Right ventricle myocardium inferior (tissue), 1 donor: Measurements from ENCODE around the gene DUSP5. TPM values are rescaled to one million over a fixed set of nuclear protein-coding genes. Genes with fewer than 3 reads are reported as not detected.

Experiments
- ATAC-seq: fragments of 200-7000 bp; cut with Tn5 transposase; one replicate; pipeline ENCODE4 v1.9.1; 2020; ENCODE audit warnings: mild to moderate bottlenecking, moderate library complexity
- DNase-seq: peaks from one replicate; pipeline ENCODE4 v3.0.0; 2021; ENCODE audit errors: missing footprints
- intact Hi-C: fragments of 100-400 bp; cut with DNase I; formaldehyde crosslinking; loops from one replicate; pipeline ENCODE4 v1.11.0; 2022
- total RNA-seq: library from RNA; stranded (reverse); fragmentation: NEBNext Ultra II Directional; extraction: Animal tissue kit (Norgen Biotek cat#: 25700); gene quantifications from one replicate; pipeline ENCODE4 v1.2.1, GENCODE V29; 2021
- donor health status: DM: no; HTN: yes; CAD: no; lungs with severe emphysema.

The DUSP5 gene
- total RNA-seq, 1 donor from 2014 or later, result 6.2 TPM

DNA sequence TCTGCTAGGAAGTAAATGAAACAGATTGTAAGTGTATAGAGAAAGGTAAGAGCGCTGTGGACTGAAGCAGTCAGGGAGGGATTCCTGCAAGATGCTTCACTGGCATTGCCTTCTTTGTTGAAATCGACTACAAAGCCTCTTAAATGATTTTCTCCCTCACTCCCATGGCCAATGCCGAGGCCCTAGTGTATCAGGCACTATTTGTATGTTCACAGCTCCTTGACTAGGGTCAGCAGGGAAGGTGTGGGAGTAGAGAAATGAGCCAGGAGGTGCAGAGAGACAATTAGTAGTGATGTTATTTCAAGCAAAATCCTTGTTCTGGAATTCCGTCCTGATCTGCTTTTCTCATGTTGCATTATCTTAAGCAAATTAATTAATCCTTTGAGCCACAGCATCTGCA lies 22.9 kb upstream of the DUSP5 start:
- ATAC-seq (no peak), DNase-seq (no peak)
- intact Hi-C loops, result no loop called here

DNA sequence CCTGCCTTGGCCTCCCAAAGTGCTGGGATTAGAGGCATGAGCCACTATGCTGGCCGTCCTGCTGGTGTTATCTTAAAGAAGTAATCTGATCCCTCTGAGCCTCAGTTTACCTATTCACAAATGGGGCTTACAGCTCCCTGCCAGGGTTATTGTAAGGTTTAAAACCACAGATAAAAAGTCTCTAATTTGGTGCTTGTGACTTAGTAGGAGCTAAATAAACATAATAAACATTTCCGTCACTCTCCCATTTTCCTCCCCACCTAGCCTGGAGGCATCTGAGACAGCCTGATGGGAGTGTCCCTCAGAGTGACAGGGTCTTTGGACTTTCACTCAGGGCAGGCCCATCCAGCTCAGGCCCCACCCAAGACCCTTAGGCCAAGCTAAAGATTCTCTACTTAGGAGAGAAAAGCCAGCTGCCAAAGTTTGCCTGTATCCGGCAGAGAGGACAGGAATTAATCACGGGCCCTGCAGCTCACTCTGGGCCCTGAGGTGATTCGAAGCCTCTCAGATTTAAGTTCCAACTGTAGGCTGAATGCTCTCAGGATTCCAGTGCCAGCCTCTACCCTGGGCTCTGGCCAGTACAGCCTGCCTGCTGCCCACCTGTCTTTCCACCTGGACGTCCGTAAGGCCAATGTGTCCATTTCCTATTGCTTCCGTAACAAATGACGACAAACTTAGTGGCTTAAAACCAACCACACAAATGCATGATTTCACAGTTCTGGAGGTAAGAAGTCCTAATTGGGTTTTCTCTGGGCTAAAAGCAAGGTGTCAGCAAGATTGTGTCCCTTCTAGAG lies 21.8 kb upstream of the DUSP5 start:
- DNase-seq (no peak), ATAC-seq (no peak)
- intact Hi-C loops, result no loop called here

- intact Hi-C loops, result no loop called here
- ATAC-seq, result no peak
- no peak for DNase-seq
These were observed 18.0 kb upstream of the DUSP5 start for GRCh38 chr10:110479710-110480109.

DNA sequence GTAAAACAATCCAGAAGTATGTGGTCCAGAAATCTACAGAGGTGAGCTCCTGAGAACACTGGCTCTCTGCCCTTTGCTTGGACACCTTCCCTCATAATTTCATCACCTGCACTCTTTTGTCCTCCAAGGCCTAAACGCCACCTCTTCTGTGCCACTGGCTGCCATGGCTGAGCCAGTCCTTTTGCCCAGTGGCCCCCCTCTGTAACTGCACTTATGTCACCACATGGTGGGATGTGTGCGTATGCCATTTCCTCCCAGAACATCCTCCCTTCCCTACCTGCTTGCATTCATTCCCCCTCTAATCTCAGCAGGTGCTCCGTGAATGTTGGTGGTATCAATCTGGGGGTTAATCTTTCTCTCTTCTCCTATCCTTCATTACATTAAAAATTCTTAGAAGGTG lies 17.3 kb upstream of the DUSP5 start:
- intact Hi-C loops, result no loop called here
- no peak for DNase-seq
- ATAC-seq, result no peak

DNA sequence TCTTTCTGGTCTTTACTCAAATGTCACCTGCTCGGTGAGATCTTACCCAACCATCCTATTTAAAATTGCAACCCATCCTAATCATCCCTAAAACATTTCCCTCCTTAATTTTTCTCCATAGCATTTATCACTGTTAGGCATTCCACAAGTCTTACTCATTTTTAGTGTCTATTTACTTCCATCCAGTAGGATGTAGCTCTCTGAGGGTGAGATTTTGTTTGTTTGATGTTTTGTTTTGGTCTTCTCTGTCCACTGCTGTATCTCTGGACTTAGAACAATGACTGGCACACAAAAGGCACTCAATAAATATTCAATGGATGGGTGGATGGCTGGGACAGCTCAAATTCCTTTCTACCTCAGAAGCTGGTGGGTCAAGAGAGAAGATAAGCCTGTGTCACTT lies 15.8 kb upstream of the DUSP5 start:
- ATAC-seq, result no peak

DNA sequence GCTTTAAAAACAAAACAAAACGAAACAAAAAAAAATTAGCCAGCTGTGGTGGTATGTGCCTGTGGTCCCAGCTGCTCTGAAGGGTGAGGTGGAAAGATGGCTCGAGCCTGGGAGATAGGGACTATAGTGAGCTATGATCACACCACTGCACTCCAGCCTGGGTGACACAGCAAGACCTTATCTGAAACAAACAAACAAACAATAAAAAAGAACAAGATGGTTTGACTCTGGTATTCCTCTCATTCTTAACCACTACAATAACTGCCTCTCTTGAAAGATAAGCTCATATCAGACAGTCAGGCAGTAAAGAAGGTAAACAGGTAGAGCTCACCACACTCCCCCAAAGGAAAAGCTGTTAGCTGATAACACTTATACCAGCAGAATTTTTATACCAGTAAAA lies 14.1 kb upstream of the DUSP5 start:
- intact Hi-C loops, result no loop called here
- ATAC-seq, result no peak

More for the DNA sequence above, 15.8 kb upstream of the DUSP5 start:
- no peak for DNase-seq
- intact Hi-C loops, result no loop called here

DNA sequence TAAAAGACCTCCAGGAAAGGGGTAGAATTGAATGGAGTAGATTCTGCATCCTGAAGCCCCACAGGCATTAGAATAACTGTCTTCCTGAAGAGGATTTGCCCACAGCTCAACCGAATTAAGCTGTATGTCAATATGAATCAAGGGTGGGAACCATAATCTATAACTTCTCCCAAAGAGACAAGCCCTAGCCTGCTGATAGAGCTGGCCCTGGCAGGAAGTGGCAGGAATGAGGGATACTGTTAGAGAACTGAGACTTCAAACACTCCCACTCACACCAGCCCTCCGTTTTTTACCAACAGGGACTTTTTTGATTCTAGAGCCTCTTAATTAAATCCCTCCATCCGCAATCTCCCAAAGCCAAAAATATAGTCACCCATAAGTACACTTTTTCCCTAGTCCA lies 12.2 kb upstream of the DUSP5 start:
- intact Hi-C loops, result no loop called here
- ATAC-seq, result no peak
- DNase-seq, result no peak

More for the DNA sequence above, 14.1 kb upstream of the DUSP5 start:
- no peak for DNase-seq

DNA sequence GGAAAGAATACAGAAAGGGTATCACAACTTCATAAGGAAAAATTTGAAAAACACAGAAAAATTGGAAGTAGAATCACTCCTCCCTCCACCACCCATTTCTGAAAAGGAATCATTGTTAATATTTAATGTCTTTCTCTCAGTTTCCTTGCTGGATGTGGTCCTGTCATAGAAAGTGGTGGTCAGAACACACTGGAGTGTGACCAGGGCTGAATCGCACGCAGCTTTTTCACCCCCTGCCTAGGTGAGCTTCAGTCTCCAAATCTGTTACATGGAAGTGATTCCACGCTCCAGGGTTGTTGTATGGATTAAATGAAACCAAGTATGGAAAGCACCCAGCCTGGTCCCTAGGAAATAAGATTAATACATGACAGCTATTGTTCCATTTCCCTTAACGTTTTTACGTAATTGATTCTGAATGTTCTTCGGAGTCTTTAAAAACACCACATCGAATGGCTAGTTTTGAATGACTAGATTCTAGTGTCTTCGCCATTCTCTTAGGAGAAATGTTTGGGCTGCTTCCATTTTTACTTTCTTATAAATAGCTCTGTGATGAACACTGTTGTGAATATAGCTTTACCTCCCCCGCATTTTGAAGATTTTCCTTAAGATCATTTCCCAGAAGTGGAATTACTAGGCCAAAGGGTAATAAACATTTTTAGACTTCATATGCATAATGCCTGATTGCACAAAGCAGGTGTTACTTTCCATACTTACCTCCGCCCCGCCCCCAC lies 10.9 kb upstream of the DUSP5 start:
- intact Hi-C loops, result no loop called here
- no peak for ATAC-seq

DNA sequence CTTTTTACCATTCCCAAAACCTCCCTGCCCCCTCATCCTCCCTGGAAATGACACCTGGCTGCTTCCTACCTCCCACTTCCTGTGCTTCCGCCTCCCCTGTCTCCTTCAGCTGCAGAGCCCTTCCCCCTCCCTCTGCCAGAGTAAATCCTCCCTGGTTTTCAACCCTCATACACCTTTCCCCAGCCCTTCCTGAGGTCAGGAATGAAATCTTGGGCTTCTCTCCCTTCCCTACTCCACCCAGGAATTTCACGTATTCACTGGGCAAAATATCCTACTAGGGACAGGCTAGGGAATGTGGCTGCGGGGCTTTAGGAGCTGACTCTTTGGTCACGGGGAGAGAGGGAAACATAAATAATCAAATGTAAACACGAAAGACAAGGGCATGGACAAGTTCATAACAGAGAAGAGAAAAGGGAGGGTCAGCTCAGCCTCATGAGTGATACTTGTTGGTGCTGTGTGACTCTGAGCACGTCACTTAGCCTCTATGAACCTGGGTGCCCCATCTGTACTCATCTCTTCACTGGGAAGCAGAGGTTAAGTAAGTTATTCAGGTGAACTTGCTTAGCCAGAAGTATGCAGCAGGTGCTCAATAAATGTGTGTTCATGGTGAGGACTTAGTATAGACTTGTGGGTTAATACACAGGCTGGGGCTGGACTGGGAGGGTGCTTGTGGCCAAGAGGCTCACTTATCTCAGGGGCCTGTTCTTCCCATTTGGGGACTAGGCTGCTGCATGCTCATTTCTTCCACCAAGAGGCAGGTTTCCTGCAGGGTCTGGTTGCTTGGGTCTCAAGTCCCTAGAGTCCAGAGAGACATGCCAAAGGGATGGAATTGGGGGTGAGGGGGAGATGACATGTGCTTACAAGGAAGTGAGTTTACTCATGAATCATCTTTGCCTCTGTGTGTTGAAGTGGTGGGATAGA lies 10.0 kb upstream of the DUSP5 start:
- DNase-seq, result no peak
- intact Hi-C loops, result no loop called here
- no peak for ATAC-seq

More for the DNA sequence above, 10.9 kb upstream of the DUSP5 start:
- no peak for DNase-seq

DNA sequence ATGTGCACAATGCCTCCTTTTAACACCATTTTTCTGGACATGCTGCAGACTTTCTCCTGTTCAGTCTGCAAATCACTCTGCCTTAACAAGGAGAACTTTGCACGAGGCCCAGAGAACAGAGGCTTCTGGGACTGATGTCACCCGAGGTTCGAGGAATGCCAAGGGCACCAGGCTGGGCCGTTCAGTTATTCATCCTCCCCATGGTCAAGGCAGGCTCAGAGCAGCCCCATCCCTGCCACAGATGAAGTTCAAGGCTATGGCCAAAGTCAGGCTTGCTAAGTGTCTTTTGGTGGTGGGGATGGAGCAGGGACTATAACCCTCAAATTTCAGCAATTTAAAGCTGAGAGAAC lies 9.4 kb upstream of the DUSP5 start:
- DNase-seq (no peak), ATAC-seq (no peak)
- intact Hi-C loops, result no loop called here

DNA sequence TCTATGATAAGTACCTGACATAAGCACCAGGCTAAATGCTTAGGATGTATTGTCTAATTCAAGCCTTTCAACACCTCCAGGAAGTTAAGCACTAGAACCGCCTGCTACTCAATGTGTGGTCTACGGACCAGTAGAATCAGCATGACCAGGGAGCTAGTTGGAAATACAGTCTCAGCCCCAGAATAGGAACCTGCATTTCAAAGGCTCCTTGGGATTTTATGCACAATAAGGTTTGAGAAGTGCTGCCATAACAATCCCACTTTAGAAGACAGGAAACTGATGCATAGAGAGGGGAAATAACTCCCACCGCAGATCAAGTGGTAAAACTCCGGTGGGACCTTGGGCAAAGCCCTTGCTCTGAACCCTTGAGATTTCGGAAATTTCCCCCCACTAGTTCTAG lies 8.8 kb upstream of the DUSP5 start:
- intact Hi-C loops, result no loop called here
- DNase-seq, result no peak
- no peak for ATAC-seq

- no peak for ATAC-seq
- no peak for DNase-seq
- intact Hi-C loops, result no loop called here
These were observed 7.1 kb upstream of the DUSP5 start for GRCh38 chr10:110490640-110491039.

DNA sequence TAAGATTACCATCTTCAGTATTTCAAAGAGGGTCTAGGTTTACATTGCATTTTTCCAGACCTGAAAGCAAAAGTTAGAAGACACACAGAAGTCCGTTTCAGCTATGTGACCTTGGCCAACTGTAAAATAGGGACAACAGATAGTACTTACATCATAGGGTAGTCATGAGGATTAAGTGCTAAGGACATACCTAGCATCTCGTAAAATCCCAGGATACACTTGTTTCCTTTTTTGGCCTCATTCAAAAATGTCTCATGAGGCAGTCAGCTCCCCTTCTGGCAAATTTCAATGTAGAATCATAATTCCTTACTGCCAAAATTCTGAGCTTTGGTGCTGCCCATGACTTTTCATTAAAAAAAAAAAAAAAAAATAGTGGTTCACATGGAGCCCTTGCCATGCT lies 6.4 kb upstream of the DUSP5 start:
- no peak for ATAC-seq
- DNase-seq, result no peak
- intact Hi-C loops, result no loop called here

DNA sequence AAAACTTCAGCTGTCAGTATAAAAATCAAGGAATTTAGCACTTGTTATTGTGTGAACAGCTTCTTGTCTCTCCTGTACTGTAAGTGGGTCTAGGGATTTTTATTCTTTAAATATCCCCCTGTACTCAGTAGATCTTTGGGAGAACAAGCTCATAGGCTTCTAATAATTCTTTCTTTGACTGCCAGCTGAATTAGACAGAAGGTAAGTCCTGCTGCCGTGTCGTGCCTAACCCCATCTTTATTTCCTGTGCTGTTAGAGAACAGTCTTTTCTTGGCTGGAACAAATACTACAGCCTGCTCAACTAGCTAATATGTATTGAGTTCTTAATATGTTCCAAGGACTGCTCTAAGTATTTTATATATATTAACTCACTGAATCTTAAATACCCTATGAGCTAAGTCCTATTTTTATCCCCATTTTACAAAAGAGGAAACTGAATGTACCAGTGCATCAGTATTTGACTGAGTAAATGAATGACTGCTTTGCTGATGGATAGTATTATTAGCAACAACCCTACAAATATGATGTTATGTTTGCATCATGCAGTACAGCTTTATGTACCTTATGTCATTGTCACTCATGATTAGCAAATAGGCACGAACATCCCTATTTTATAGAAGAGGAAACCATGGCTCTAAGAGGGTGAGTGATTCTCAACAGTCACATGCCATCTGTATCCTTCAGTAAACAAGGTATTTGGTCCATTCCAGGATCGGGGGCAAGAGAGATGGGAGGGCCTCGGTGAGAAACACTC lies 5.5 kb upstream of the DUSP5 start:
- ATAC-seq (no peak), DNase-seq (no peak)
- intact Hi-C loops, result no loop called here

GRCh38 chr10:110493832-110494426 lies 3.8 kb upstream of the DUSP5 start:
- ATAC-seq (no peak), DNase-seq (no peak)
- intact Hi-C loops, result no loop called here

- ATAC-seq (no peak), DNase-seq (no peak)
- intact Hi-C loops, result no loop called here
These were observed 3.2 kb upstream of the DUSP5 start for GRCh38 chr10:110494532-110494931.

- intact Hi-C loops, result loop anchor here (5.0 kb wide), 2 partner anchors 39 to 184 kb away; no protein-coding TSS in a partner anchor
- peak; percentile 78 for DNase-seq
- ATAC-seq, result no peak
These were observed 1.8 kb upstream of the DUSP5 start for GRCh38 chr10:110495731-110496552.
